Neural cell (in vitro differentiated cells): Measurements from ENCODE around the gene SRGAP3.

Experiments used
- CTCF ChIP-seq: fragments of 450-650 bp; IDR thresholded peaks from 2 replicates; pipeline ENCODE4 v1.5.1; 2014; ENCODE audit warnings: antibody characterized with exemption, mild to moderate bottlenecking, moderate library complexity; ENCODE audit not compliant: poor library complexity, severe bottlenecking
- EP300 ChIP-seq: fragments of 450-650 bp; conservative IDR thresholded peaks from 2 replicates; pipeline ENCODE4 v1.6.1; 2014; ENCODE audit warnings: antibody characterized with exemption, mild to moderate bottlenecking, moderate library complexity; ENCODE audit not compliant: poor library complexity, severe bottlenecking
- EZH2 ChIP-seq: fragments of 200-600, 300-800 bp; shearing (Covaris generic), sonication (generic); IDR thresholded peaks from 2 replicates; pipeline ENCODE4 v1.6.1; 2014; ENCODE audit warnings: antibody characterized with exemption, low read length, borderline replicate concordance, mild to moderate bottlenecking; ENCODE audit not compliant: insufficient read depth, poor library complexity, severe bottlenecking
- MXI1 ChIP-seq: fragments of 450-650 bp; conservative IDR thresholded peaks from 2 replicates; pipeline ENCODE4 v1.6.1; 2014; ENCODE audit warnings: antibody characterized with exemption, mild to moderate bottlenecking; ENCODE audit not compliant: poor library complexity, severe bottlenecking
- POLR2AphosphoS5 ChIP-seq: IDR thresholded peaks from 2 replicates; pipeline ENCODE4 v1.6.1; 2012
- RAD21 ChIP-seq: fragments of 450-650 bp; conservative IDR thresholded peaks from 2 replicates; pipeline ENCODE4 v1.6.1; 2014; ENCODE audit warnings: antibody characterized with exemption, mild to moderate bottlenecking, moderate library complexity
- TAF1 ChIP-seq: IDR thresholded peaks from 2 replicates; pipeline ENCODE4 v1.6.1; 2012; ENCODE audit warnings: low read depth

DNA sequence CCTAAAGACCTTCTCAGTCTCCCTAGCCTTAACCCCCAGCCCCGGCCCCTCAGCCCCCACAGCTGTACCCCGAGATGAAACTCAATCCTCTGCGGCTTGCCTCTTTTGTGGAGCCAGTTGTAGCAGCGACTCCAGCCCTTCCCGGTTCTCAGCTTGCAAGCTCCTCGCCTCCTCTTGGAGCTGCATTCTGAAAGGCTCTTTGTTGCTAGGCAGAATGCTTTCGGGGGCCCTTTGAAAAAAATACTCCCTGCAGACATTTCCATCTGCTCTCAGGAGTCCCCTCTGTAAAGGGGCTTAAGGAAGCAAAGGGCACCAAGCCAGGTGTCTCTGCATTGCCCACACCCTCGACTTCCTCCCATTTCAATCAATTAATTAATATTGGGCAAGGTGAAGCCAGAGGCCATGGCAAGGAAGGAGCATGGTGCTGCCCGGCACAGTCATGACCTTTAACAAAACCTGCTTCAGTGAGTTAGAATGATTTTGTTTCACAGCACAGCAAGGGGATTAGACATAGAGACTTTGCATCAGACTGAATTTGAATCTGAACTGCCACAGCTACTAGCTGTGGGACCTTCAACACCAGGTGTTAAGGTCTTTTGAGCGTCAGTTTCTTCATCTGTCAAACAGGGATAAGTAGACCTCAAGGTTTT lies 65.5 kb downstream of the SRGAP3 start:
- TF ChIP-seq EZH2 (no peak), CTCF (no peak), EP300 (no peak), MXI1 (peak; percentile 5), POLR2AphosphoS5 (no peak), RAD21 (no peak), TAF1 (no peak)
